K562 (cell line): ENCODE data around the gene GBP6. TPM values are rescaled to one million over a fixed set of nuclear protein-coding genes. Genes with fewer than 3 reads are reported as not detected.

Source experiments
- ATAC-seq: fragments of 200-7000 bp; cut with Tn5 transposase; 3 replicates; pipeline ENCODE4 v1.9.1; 2020; ENCODE audit warnings: moderate library complexity
- BruUV-seq: library from RNA; stranded (reverse); fragments of 400-500 nt; replicated peaks from 2 replicates; lab custom pipeline; 2021; lab: Mats Ljungman, UMichigan
- CTCF ChIA-PET: fragments of 300-600 bp; formaldehyde crosslinking; extraction: SDS; loops from one replicate; lab custom pipeline; 2021; ENCODE audit warnings: low intra/inter-chr PET ratio; lab: Yijun Ruan, JAX
- POLR2A ChIA-PET: fragments of 300-600, 350-650 bp; sonication (Branson Sonifier 250); formaldehyde crosslinking; extraction: SDS; loops from one replicate; lab custom pipeline; 2021; ENCODE audit warnings: antibody characterized with exemption, inconsistent platforms; lab: Yijun Ruan, JAX
- DNase-seq, 4 experiments: peaks; one replicate each; pipeline versions ENCODE4 v3.0.0 to v3.0.0-alpha.2; 2011 to 2018; ENCODE audit warnings: low spot score in 3 of 4, mixed read lengths in 3 of 4; ENCODE audit errors: extremely low read depth in 1 of 4
- FAIRE-seq: peaks from 2 replicates; lab custom pipeline; 2011; peaks lifted over from hg19 to GRCh38; lab: Jason Lieb, UNC
- H2AFZ ChIP-seq: 2 replicates; pipeline ENCODE4 v1.6.0; 2011; ENCODE audit warnings: low read depth, low read length, control low read depth, inconsistent platforms
- H3K27ac ChIP-seq: fragments of 200-600 bp; 3 replicates; pipeline ENCODE4 v1.8.0; 2011; ENCODE audit warnings: low read depth, mild to moderate bottlenecking, control low read depth, inconsistent platforms, low read length, moderate library complexity, mixed read lengths; ENCODE audit errors: extremely low read depth
- H3K27me3 ChIP-seq, 2 experiments: fragments of 300-600 bp in 1 of 2; 2 replicates in 1 of 2; 3 replicates in 1 of 2; pipeline versions ENCODE4 v1.6.0 to v1.8.0; 2011; ENCODE audit warnings: inconsistent platforms in 2 of 2, low read length in 2 of 2, mild to moderate bottlenecking in 1 of 2, mixed read lengths in 1 of 2, moderate library complexity in 1 of 2; ENCODE audit not compliant: control insufficient read depth in 2 of 2, insufficient read depth in 2 of 2
- H3K36me3 ChIP-seq: fragments of 300-600 bp; 3 replicates; pipeline ENCODE4 v1.8.0; 2011; ENCODE audit warnings: mild to moderate bottlenecking, low read length, inconsistent platforms; ENCODE audit not compliant: control insufficient read depth, insufficient read depth
- H3K4me1 ChIP-seq, 2 experiments: fragments of 200-600 bp in 1 of 2; replicated peaks in 1 of 2; 2 replicates in 1 of 2; 3 replicates in 1 of 2; pipeline versions ENCODE4 v1.5.1 to v1.8.0; 2011; ENCODE audit warnings: inconsistent platforms in 2 of 2, low read length in 2 of 2, mild to moderate bottlenecking in 1 of 2, mixed read lengths in 1 of 2, moderate library complexity in 1 of 2; ENCODE audit not compliant: control insufficient read depth in 2 of 2, insufficient read depth in 2 of 2
- H3K4me2 ChIP-seq: 2 replicates; pipeline ENCODE4 v1.6.1; 2011; ENCODE audit warnings: low read length, control low read depth, inconsistent platforms, mixed read lengths; ENCODE audit not compliant: insufficient read depth
- H3K4me3 ChIP-seq: fragments of 200-600 bp; sonication (generic), shearing (Covaris generic); 2 replicates; pipeline ENCODE4 v1.5.1; 2016; ENCODE audit warnings: control low read depth, inconsistent platforms
- H3K79me2 ChIP-seq: fragments of 200-600 bp; 3 replicates; pipeline ENCODE4 v1.8.0; 2011; ENCODE audit warnings: low read length, inconsistent platforms; ENCODE audit not compliant: control insufficient read depth, insufficient read depth
- H3K9ac ChIP-seq, 2 experiments: 2 replicates each; pipeline versions ENCODE4 v1.6.0 to v1.6.1; 2011; ENCODE audit warnings: low read depth in 2 of 2, low read length in 2 of 2, control low read depth in 1 of 2, inconsistent platforms in 1 of 2, mild to moderate bottlenecking in 1 of 2, mixed read lengths in 1 of 2; ENCODE audit not compliant: insufficient read depth in 1 of 2
- H3K9me1 ChIP-seq: one replicate; pipeline ENCODE4 v1.6.0; 2011; ENCODE audit warnings: inconsistent platforms, mild to moderate bottlenecking, low read length, moderate library complexity; ENCODE audit not compliant: control insufficient read depth, insufficient read depth
- H3K9me3 ChIP-seq: replicated peaks from 2 replicates; pipeline ENCODE4 v1.5.1; 2011; ENCODE audit warnings: low read depth, low read length, inconsistent platforms; ENCODE audit not compliant: control insufficient read depth, insufficient read depth
- H4K20me1 ChIP-seq: replicated peaks from 2 replicates; pipeline ENCODE4 v1.6.1; 2011; ENCODE audit warnings: low read length, inconsistent platforms, mixed read lengths; ENCODE audit not compliant: control insufficient read depth, insufficient read depth
- ASH1L ChIP-seq: fragments of 450-650 bp; IDR thresholded peaks from 2 replicates; pipeline ENCODE4 v1.6.1; 2018; ENCODE audit warnings: borderline replicate concordance, mild to moderate bottlenecking, low read depth; ENCODE audit not compliant: partially characterized antibody
- HDAC2 ChIP-seq: fragments of 450-650 bp; IDR thresholded peaks from 2 replicates; pipeline ENCODE4 v1.6.1; 2016; ENCODE audit warnings: mild to moderate bottlenecking
- HDAC8 ChIP-seq: fragments of 450-650 bp; IDR thresholded peaks from 2 replicates; pipeline ENCODE4 v1.6.1; 2016; ENCODE audit warnings: mild to moderate bottlenecking, missing genetic modification characterization, moderate library complexity, missing compliant biosample characterization
- PCBP1 ChIP-seq: fragments of 200-400 bp; formaldehyde crosslinking; IDR thresholded peaks from 2 replicates; pipeline ENCODE4 v1.6.1; 2018; ENCODE audit warnings: mild to moderate bottlenecking, low read depth, low read length; ENCODE audit not compliant: poor library complexity, severe bottlenecking
- RBM34 ChIP-seq: fragments of 200-400 bp; formaldehyde crosslinking; IDR thresholded peaks from 2 replicates; pipeline ENCODE4 v1.6.1; 2018; ENCODE audit warnings: low read length, borderline replicate concordance; ENCODE audit not compliant: insufficient read depth
- SAFB2 ChIP-seq: fragments of 200-400 bp; formaldehyde crosslinking; IDR thresholded peaks from 2 replicates; pipeline ENCODE4 v1.6.1; 2018; ENCODE audit warnings: borderline replicate concordance, low read length, low read depth, moderate library complexity; ENCODE audit not compliant: severe bottlenecking
- TEAD4 ChIP-seq, 2 experiments: sonication (generic) in 1 of 2; formaldehyde crosslinking in 1 of 2; IDR thresholded peaks; 2 replicates each; pipeline versions ENCODE4 v1.6.1 to v1.8.0; 2012 to 2022; ENCODE audit warnings: borderline replicate concordance in 1 of 2, inconsistent platforms in 1 of 2, low read length in 1 of 2, mild to moderate bottlenecking in 1 of 2, missing genetic modification reagents in 1 of 2
- ZFP36 ChIP-seq: fragments of 150-350 bp; IDR thresholded peaks from 2 replicates; pipeline ENCODE4 v1.6.1; 2018; ENCODE audit warnings: low read length, low read depth; ENCODE audit not compliant: partially characterized antibody
- ZNF253 ChIP-seq: fragments of 250-450 bp; sonication (Bioruptor Pico); conservative IDR thresholded peaks from 2 replicates; pipeline ENCODE4 v1.6.1; 2021; ENCODE audit warnings: mild to moderate bottlenecking
- WGBS: fragments of 100-300 bp; shearing (Covaris generic); methylation state at CpG from one replicate; pipeline ENCODE4 v1.1.6; 2016; ENCODE audit warnings: low coverage, mixed read lengths; ENCODE audit not compliant: insufficient coverage; ENCODE audit errors: missing lambda C conversion rate; 5-methylcytosine and 5-hydroxymethylcytosine counted together
- in situ Hi-C: fragments of 300-500 bp; cut with MboI; formaldehyde crosslinking; loops from 4 replicates; pipeline ENCODE4 v1.15.0; 2018; ENCODE audit warnings: inconsistent platforms, mixed read lengths
- intact Hi-C: fragments of 100-400 bp; cut with micrococcal nuclease; formaldehyde crosslinking; loops from 2 replicates; pipeline ENCODE4 v1.14.2; 2022
- polyA plus RNA-seq, 8 experiments: library from polyadenylated mRNA; depleted of rRNA in 4 of 8; stranded (reverse) in 5 of 8; unstranded in 3 of 8; fragments of >200 nt; fragmentation: Nextera tagmentation in 2 of 8; fragmentation: Illumina TruSeq in 1 of 8; extraction: Ambion mirVana in 2 of 8; extraction: Trizol in 1 of 8; gene quantifications; 2 replicates each; pipeline versions ENCODE4 v1.2.1 to v1.2.3, GENCODE V29; 2011 to 2014; ENCODE audit warnings: inconsistent platforms in 1 of 8, missing spikeins in 1 of 8
- total RNA-seq, 7 experiments: library from RNA; depleted of rRNA in 6 of 7; stranded (reverse); fragments of >200 nt in 6 of 7; fragmentation: Illumina TruSeq in 2 of 7; extraction: Trizol in 2 of 7; gene quantifications; 2 replicates each; pipeline versions ENCODE4 v1.2.1 to v1.2.3, GENCODE V29; 2011 to 2021; ENCODE audit warnings: low replicate concordance in 1 of 7

Gene GBP6
- total and polyA plus RNA-seq, 9 of the 15 experiments (the other 6 are each of a cell fraction or from before 2014, with no cell fraction given) = not detected

DNA sequence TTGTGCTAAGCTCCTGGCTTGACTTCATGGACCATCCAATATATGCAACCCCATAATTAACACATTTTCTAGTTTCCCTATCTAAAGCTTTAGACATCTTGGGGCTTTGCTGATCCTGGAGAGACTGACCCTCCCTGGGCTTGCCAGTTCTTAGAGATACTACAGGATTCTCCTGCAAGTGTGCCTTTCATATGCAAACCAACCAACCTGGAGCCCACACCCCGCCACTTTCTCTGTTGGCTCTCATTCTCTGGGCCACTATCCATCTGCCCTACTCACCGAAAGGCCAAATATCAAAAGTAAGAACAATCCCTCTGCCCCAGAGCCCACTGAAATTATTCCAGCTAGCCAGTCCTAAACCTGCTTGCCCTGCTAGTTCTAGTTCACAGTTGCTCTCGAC, 2.2 kb upstream of the GBP6 start:
- no peaks in the 10 kb centered on the region for H3K4me1 ChIP-seq
- H3K27me3 ChIP-seq = peaks cover 0 to 4% of the 10 kb centered on the region in 2 experiments; a peak in 1 of 5 replicates
- H3K27ac ChIP-seq = no peak overlapping the region
- no peaks in the 10 kb centered on the region for H3K9me1 ChIP-seq
- CTCF ChIA-PET = no interaction called here
- no peaks in the 10 kb centered on the region for H3K9me3 ChIP-seq
- intact Hi-C loops = no loop called here
- H3K4me2 ChIP-seq = no peak overlapping the region
- H4K20me1 ChIP-seq = no peaks in the 10 kb centered on the region
- WGBS = 0% methylated on average over 3 of the region's 3 CpGs
- POLR2A ChIA-PET = interaction anchor here (1.0 kb wide), 1 partner anchor 72 kb away, joined by 3 read pairs; no protein-coding TSS in a partner anchor
- no peak overlapping the region for H2AFZ ChIP-seq
- H3K9ac ChIP-seq = no peak overlapping the region
- no peaks in the 10 kb centered on the region for H3K36me3 ChIP-seq
- no TSS peak for BruUV-seq
- DNase-seq = no peak
- ATAC-seq = no peak
- H3K79me2 ChIP-seq = no peaks in the 10 kb centered on the region
- no peak overlapping the region for H3K4me3 ChIP-seq
- FAIRE-seq = no peak
- in situ Hi-C loops = no loop called here
- no peak for TF ChIP-seq HDAC2
- TF ChIP-seq ZNF253 (CRISPR knock-in tag) = no peak
- no peak for TF ChIP-seq HDAC8 (tag)
- TF ChIP-seq ASH1L = no peak
- TF ChIP-seq SAFB2 = no peak
- TF ChIP-seq ZFP36 = no peak
- TF ChIP-seq TEAD4 (IDR thresholded peaks at IDR 0.05; ENCODE audit: low read length) = no peak
- TF ChIP-seq TEAD4 (CRISPR knock-in tag; IDR thresholded peaks at IDR 0.05; ENCODE audit: borderline replicate concordance) = no peak
- no peak for TF ChIP-seq RBM34
- TF ChIP-seq PCBP1 = no peak
